Sigmoid colon (tissue), 6 donors: Measurements from ENCODE around the gene LOC128125822.

Source experiments
- DNase-seq: peaks from one replicate; pipeline ENCODE4 v3.0.0-alpha.2; 2019
- H3K27ac ChIP-seq, 4 donors: fragments of 200-600 bp; sonication (generic); one replicate each; pipeline ENCODE4 v1.5.1; 2016 to 2019; ENCODE audit warnings: mild to moderate bottlenecking in 1 of 4
- H3K27me3 ChIP-seq, 3 donors: fragments of 200-600 bp; sonication (generic); one replicate each; pipeline ENCODE4 v1.5.1; 2019; ENCODE audit warnings: mild to moderate bottlenecking in 1 of 3
- H3K36me3 ChIP-seq, 4 donors: fragments of 200-600 bp; sonication (generic); one replicate each; pipeline ENCODE4 v1.5.1; 2016 to 2019
- H3K4me1 ChIP-seq, 4 donors: fragments of 200-600 bp; sonication (generic); one replicate each; pipeline ENCODE4 v1.5.1; 2017 to 2019
- H3K4me3 ChIP-seq, 4 donors: fragments of 200-600 bp; sonication (generic); one replicate each; pipeline ENCODE4 v1.5.1; 2017 to 2019; ENCODE audit warnings: mild to moderate bottlenecking in 2 of 4, moderate library complexity in 1 of 4
- H3K9me3 ChIP-seq, 4 donors: fragments of 200-600 bp in 3 of 4; sonication (generic) in 3 of 4; one replicate each; pipeline versions ENCODE4 v1.5.1 to v1.6.1; 2013 to 2019
- EP300 ChIP-seq, 4 donors: sonication (generic); formaldehyde crosslinking; IDR thresholded peaks; one replicate each; pipeline ENCODE4 v1.6.1; 2017; ENCODE audit warnings: antibody characterized with exemption in 4 of 4
- POLR2A ChIP-seq, 2 donors: fragments of 450-650 bp; IDR thresholded peaks; one replicate each; pipeline ENCODE4 v1.6.1; 2016; ENCODE audit warnings: antibody characterized with exemption in 2 of 2, mild to moderate bottlenecking in 2 of 2, moderate library complexity in 2 of 2
- POLR2AphosphoS5 ChIP-seq, 4 donors: sonication (generic); formaldehyde crosslinking; IDR thresholded peaks; one replicate each; pipeline ENCODE4 v1.6.1; 2017; ENCODE audit warnings: antibody characterized with exemption in 4 of 4
- WGBS, 2 donors: extraction: QIAGEN DNeasy Blood & Tissue Kit; methylation state at CpG; one replicate each; pipeline ENCODE4 v1.1.7; 2013; 5-methylcytosine and 5-hydroxymethylcytosine counted together
- intact Hi-C: fragments of 100-400 bp; cut with DNase I; formaldehyde crosslinking; loops from one replicate; pipeline ENCODE4 v1.15.1; 2023
- TF ChIP-seq, protein P1 (sequence below), 4 experiments: fragments of 450-650 bp in 3 of 4; fragments of 200-600 bp in 1 of 4; IDR thresholded peaks; one replicate each; pipeline ENCODE4 v1.5.1; 2016 to 2019; ENCODE audit warnings: antibody characterized with exemption in 4 of 4, mild to moderate bottlenecking in 3 of 4, moderate library complexity in 2 of 4
- donor health status: healthy with polysubstance abuse.
- donor health status: healthy.

Gene LOC128125822

DNA sequence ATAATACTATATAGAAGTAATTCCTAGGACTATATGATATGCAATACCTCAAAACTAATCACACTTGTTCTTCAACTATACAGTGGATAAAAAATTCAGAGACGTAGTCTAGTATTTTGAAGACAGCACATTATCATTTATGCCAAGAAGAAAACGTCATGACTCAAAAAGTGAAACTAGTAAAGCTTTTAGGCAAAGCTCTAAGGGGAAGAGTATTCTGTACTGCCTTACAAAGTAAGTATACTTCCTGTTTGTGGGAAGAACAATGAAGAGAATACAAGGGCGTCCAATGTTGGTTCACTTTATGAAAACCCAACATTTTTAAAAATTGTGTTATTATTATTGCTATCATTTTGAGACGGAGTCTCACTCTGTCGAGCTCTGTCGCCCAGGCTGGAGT is 27.9 kb downstream of the LOC128125822 start:
- 79 to 86% methylated on average over 6 of the region's 6 CpGs for WGBS, 2 donors

DNA sequence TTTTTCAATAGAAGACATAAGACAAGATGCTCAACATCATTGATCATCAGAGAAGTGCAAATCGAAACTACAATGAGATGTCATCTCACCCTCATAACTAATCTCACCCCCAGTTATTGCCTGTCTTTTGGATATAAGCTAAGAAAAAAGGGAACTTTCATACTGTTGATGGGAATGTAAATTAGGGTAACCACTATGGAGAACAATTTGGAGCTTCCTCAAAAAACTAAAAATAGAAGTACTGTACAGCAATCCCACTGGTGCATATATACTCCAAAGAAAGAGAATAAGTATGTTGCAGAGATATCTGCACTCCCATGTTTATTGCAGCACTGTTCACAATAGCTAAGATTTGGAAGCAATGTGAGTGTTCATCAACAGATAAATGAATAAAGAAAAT is 37.0 kb downstream of the LOC128125822 start:
- 92 to 98% methylated on average over 1 of the region's 1 CpG for WGBS, 2 donors
- Histone ChIP-seq H3K4me1 (no peaks in the 10 kb centered on the region), H3K27me3 (no peaks in the 10 kb centered on the region), H3K9me3 (no peaks in the 10 kb centered on the region), H3K4me3 (no peak overlapping the region), H3K27ac (no peak overlapping the region), H3K36me3 (no peaks in the 10 kb centered on the region)
- intact Hi-C loops = no loop called here
- TF ChIP-seq POLR2AphosphoS5 (IDR thresholded peaks at IDR 0.05) (no peak), POLR2A (IDR thresholded peaks at IDR 0.05) (no peak), EP300 (IDR thresholded peaks at IDR 0.05) (no peak)
- TF ChIP-seq, protein P1, sequence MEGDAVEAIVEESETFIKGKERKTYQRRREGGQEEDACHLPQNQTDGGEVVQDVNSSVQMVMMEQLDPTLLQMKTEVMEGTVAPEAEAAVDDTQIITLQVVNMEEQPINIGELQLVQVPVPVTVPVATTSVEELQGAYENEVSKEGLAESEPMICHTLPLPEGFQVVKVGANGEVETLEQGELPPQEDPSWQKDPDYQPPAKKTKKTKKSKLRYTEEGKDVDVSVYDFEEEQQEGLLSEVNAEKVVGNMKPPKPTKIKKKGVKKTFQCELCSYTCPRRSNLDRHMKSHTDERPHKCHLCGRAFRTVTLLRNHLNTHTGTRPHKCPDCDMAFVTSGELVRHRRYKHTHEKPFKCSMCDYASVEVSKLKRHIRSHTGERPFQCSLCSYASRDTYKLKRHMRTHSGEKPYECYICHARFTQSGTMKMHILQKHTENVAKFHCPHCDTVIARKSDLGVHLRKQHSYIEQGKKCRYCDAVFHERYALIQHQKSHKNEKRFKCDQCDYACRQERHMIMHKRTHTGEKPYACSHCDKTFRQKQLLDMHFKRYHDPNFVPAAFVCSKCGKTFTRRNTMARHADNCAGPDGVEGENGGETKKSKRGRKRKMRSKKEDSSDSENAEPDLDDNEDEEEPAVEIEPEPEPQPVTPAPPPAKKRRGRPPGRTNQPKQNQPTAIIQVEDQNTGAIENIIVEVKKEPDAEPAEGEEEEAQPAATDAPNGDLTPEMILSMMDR (IDR thresholded peaks at IDR 0.05) = no peak
- DNase-seq = no peak

More for the DNA sequence above, 27.9 kb downstream of the LOC128125822 start:
- Histone ChIP-seq H3K27ac (no peak overlapping the region), H3K9me3 (no peaks in the 10 kb centered on the region), H3K4me1 (peaks cover 0 to 7% (median 5%) of the 10 kb centered on the region in 4 donors), H3K4me3 (no peak overlapping the region), H3K27me3 (no peaks in the 10 kb centered on the region), H3K36me3 (no peaks in the 10 kb centered on the region)
- intact Hi-C loops = no loop called here
- no peak for DNase-seq
- no peak for TF ChIP-seq POLR2AphosphoS5 (IDR thresholded peaks at IDR 0.05)
- TF ChIP-seq EP300 (IDR thresholded peaks at IDR 0.05) = no peak
- TF ChIP-seq, protein P1 (IDR thresholded peaks at IDR 0.05) = no peak
- no peak for TF ChIP-seq POLR2A (IDR thresholded peaks at IDR 0.05)

DNA sequence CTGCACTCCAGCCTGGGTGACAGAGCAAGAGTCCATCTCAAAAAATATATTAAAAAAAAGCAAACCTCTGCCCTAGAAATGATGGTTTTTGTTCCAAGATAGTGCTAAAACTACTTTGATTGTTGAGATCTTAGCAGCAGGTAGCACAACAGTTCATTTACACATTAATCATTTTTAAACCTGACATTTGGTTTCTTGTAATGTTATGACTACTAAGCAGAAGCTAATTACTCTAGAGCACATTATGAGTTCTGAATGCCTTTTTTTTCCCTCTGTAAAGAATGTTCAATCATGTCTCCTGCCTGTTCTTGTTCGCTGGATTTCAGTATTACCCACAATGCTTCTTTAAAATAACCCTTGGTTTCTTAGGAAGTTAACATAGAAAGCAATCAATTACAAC is 38.7 kb downstream of the LOC128125822 start:
- Histone ChIP-seq H3K4me1 (no peaks in the 10 kb centered on the region), H3K36me3 (no peaks in the 10 kb centered on the region), H3K9me3 (no peaks in the 10 kb centered on the region), H3K27me3 (no peaks in the 10 kb centered on the region), H3K27ac (no peak overlapping the region), H3K4me3 (no peak overlapping the region)
- WGBS, 2 donors = 35 to 78% methylated on average over 1 of the region's 1 CpG
- intact Hi-C loops = no loop called here
- TF ChIP-seq EP300 (IDR thresholded peaks at IDR 0.05) (no peak), POLR2A (IDR thresholded peaks at IDR 0.05) (no peak), POLR2AphosphoS5 (IDR thresholded peaks at IDR 0.05) (no peak)
- TF ChIP-seq, protein P1 (IDR thresholded peaks at IDR 0.05) = no peak
- no peak for DNase-seq

DNA sequence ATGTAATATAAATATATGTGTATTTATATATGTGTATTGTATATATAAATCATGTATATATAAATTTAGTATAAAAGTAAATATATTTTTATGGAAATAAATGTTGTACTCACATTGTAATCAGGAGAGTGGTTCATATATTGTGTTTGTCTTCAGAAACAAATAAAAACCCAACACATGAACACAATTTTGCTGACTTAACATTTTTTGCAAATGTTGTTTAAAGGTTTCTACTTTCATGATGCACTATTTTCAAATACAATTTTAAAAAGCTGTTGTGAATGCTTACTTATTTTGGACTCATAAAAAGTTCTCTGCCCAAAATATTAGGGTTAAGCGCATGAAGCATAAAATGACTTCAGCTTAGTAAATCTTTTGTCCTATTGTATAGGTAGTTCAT is 39.3 kb downstream of the LOC128125822 start:
- Histone ChIP-seq H3K27me3 (no peaks in the 10 kb centered on the region), H3K4me3 (no peak overlapping the region), H3K4me1 (no peaks in the 10 kb centered on the region), H3K9me3 (no peaks in the 10 kb centered on the region), H3K36me3 (no peaks in the 10 kb centered on the region), H3K27ac (no peak overlapping the region)
- no peak for DNase-seq
- WGBS, 2 donors = 97 to 99% methylated on average over 1 of the region's 1 CpG
- TF ChIP-seq, protein P1 (IDR thresholded peaks at IDR 0.05) = no peak
- TF ChIP-seq EP300 (IDR thresholded peaks at IDR 0.05) = no peak
- TF ChIP-seq POLR2AphosphoS5 (IDR thresholded peaks at IDR 0.05) = no peak
- no peak for TF ChIP-seq POLR2A (IDR thresholded peaks at IDR 0.05)
- intact Hi-C loops = no loop called here

DNA sequence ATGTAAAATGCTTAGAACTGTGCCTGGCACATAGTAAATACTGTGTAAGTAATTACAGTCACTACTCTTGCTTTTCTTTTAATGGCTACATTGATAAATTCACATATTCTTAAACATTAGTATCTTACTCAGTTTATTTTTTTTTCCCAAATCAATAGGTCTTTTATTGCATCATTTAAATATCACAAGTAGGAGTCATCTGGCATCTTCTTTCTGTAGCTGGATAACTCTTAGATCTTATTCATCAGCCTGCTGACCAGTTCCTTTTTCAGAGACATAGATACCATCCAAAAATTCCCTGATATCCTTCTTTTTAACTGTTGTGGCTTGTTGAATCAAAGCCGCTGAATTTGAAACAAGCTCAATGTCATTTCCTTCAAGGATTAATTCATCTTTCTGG is 43.3 kb downstream of the LOC128125822 start:
- H3K4me1 ChIP-seq = no peaks in the 10 kb centered on the region
- H3K27ac ChIP-seq = no peak overlapping the region
- WGBS, 2 donors = 90 to 96% methylated on average over 1 of the region's 1 CpG
- H3K4me3 ChIP-seq = no peak overlapping the region
- no peak for DNase-seq
- H3K36me3 ChIP-seq = no peaks in the 10 kb centered on the region
- TF ChIP-seq, protein P1 (IDR thresholded peaks at IDR 0.05) = no peak
- TF ChIP-seq EP300 (IDR thresholded peaks at IDR 0.05) = no peak
- no peaks in the 10 kb centered on the region for H3K27me3 ChIP-seq
- intact Hi-C loops = no loop called here
- H3K9me3 ChIP-seq = no peaks in the 10 kb centered on the region
